CD4-positive, alpha-beta T cell (primary cell): Measurements from ENCODE around the gene B3GALNT2. TPM values are rescaled to one million over a fixed set of nuclear protein-coding genes. Genes with fewer than 3 reads are reported as not detected.
A peak's percentile ranks its signal among the peaks of the same experiment; 100 is the strongest.

ENCODE experiments used
- ATAC-seq: fragments of 200-7000 bp; cut with Tn5 transposase; one replicate; pipeline ENCODE4 v1.10.0; 2022; ENCODE audit warnings: mild to moderate bottlenecking; ENCODE audit not compliant: poor library complexity
- CTCF ChIA-PET: fragments of 350-600 bp; sonication (Branson Sonifier 250); formaldehyde crosslinking; loops from one replicate; lab custom pipeline; 2021; ENCODE audit warnings: antibody characterized with exemption, inconsistent platforms; lab: Charles Lee
- POLR2A ChIA-PET: fragments of 350-600 bp; sonication (Branson Sonifier 250); formaldehyde crosslinking; loops from one replicate; lab custom pipeline; 2021; ENCODE audit warnings: antibody characterized with exemption, inconsistent platforms; lab: Charles Lee
- DNase-seq, 14 experiments: peaks; one replicate each; pipeline ENCODE4 v3.0.0-alpha.2; 2013 to 2020; ENCODE audit warnings: mixed read lengths in 2 of 14
- H3K27ac ChIP-seq, 2 donors: one replicate each; pipeline versions ENCODE4 v1.5.1 to v1.7.0; 2013; ENCODE audit warnings: low read length in 2 of 2, low read depth in 1 of 2, mild to moderate bottlenecking in 1 of 2
- H3K27me3 ChIP-seq, 2 experiments: 1 replicate in 1 of 2; 2 replicates in 1 of 2; pipeline versions ENCODE4 v1.6.1 to v1.7.0; 2013; ENCODE audit warnings: low read length in 2 of 2, control low read depth in 1 of 2, mild to moderate bottlenecking in 1 of 2, moderate library complexity in 1 of 2; ENCODE audit not compliant: insufficient read depth in 2 of 2, control insufficient read depth in 1 of 2
- H3K36me3 ChIP-seq: one replicate; pipeline ENCODE4 v1.6.1; 2013; ENCODE audit warnings: low read length, control low read depth; ENCODE audit not compliant: insufficient read depth
- H3K4me1 ChIP-seq: one replicate; pipeline ENCODE4 v1.6.1; 2013; ENCODE audit warnings: low read length, control low read depth; ENCODE audit not compliant: insufficient read depth
- H3K4me3 ChIP-seq: one replicate; pipeline ENCODE4 v1.5.1; 2013; ENCODE audit warnings: mild to moderate bottlenecking, low read length, moderate library complexity
- H3K9me3 ChIP-seq, 2 experiments: 1 replicate in 1 of 2; 2 replicates in 1 of 2; pipeline versions ENCODE4 v1.6.1 to v1.7.0; 2013; ENCODE audit warnings: low read length in 2 of 2, mild to moderate bottlenecking in 2 of 2, control low read depth in 1 of 2, moderate library complexity in 1 of 2; ENCODE audit not compliant: control insufficient read depth in 1 of 2, insufficient read depth in 1 of 2
- H3K27ac Mint-ChIP-seq: one replicate; pipeline ENCODE4 v1.8.0; 2020; ENCODE audit warnings: mixed read lengths
- H3K27me3 Mint-ChIP-seq: one replicate; pipeline ENCODE4 v1.8.0; 2021; ENCODE audit warnings: mixed read lengths
- H3K36me3 Mint-ChIP-seq: one replicate; pipeline ENCODE4 v1.8.0; 2021; ENCODE audit warnings: low read depth, mixed read lengths
- H3K4me1 Mint-ChIP-seq: one replicate; pipeline ENCODE4 v1.8.0; 2021; ENCODE audit warnings: low read depth, mixed read lengths
- H3K4me3 Mint-ChIP-seq: one replicate; pipeline ENCODE4 v1.8.0; 2020; ENCODE audit warnings: mild to moderate bottlenecking, mixed read lengths
- H3K9me3 Mint-ChIP-seq: one replicate; pipeline ENCODE4 v1.8.0; 2020; ENCODE audit warnings: mixed read lengths
- intact Hi-C, 2 experiments: fragments of 100-400 bp; cut with DNase I in 1 of 2; cut with micrococcal nuclease in 1 of 2; formaldehyde crosslinking; loops; one replicate each; pipeline versions ENCODE4 v1.15.1 to v1.9.0; 2023 to 2025; cut with DNase I, micrococcal nuclease
- total RNA-seq, 174 experiments: library from RNA in 2 of 174; stranded (reverse) in 2 of 174; gene quantifications; one replicate each; pipeline ENCODE4 v1.2.3 and lab custom pipeline; 2021 to 2026
- TF ChIP-seq, protein P1 (sequence below): fragments of 200-600 bp; IDR thresholded peaks from one replicate; pipeline ENCODE4 v1.8.0; 2022; ENCODE audit warnings: antibody characterized with exemption, mild to moderate bottlenecking

The B3GALNT2 gene
- total RNA-seq, 2 experiments from 2014 or later: 4.0 to 5.4 TPM

- DNase-seq (no peak), ATAC-seq (no peak)
- Histone ChIP-seq H3K4me1 (peaks cover 12% of the 10 kb centered on the region), H3K4me3 (no peak overlapping the region), H3K27me3 (no peaks in the 10 kb centered on the region), H3K36me3 (peaks cover 7% of the 10 kb centered on the region), H3K27ac (no peak overlapping the region), H3K9me3 (no peaks in the 10 kb centered on the region)
- Mint-ChIP-seq H3K27me3 (no peaks in the 10 kb centered on the region), H3K4me3 (no peak overlapping the region), H3K36me3 (peaks cover 17% of the 10 kb centered on the region), H3K9me3 (no peaks in the 10 kb centered on the region), H3K4me1 (peaks cover 34% of the 10 kb centered on the region), H3K27ac (no peak overlapping the region)
- POLR2A ChIA-PET: no interaction called here
- intact Hi-C loops: no loop called here
- CTCF ChIA-PET: no interaction called here
- TF ChIP-seq, protein P1, sequence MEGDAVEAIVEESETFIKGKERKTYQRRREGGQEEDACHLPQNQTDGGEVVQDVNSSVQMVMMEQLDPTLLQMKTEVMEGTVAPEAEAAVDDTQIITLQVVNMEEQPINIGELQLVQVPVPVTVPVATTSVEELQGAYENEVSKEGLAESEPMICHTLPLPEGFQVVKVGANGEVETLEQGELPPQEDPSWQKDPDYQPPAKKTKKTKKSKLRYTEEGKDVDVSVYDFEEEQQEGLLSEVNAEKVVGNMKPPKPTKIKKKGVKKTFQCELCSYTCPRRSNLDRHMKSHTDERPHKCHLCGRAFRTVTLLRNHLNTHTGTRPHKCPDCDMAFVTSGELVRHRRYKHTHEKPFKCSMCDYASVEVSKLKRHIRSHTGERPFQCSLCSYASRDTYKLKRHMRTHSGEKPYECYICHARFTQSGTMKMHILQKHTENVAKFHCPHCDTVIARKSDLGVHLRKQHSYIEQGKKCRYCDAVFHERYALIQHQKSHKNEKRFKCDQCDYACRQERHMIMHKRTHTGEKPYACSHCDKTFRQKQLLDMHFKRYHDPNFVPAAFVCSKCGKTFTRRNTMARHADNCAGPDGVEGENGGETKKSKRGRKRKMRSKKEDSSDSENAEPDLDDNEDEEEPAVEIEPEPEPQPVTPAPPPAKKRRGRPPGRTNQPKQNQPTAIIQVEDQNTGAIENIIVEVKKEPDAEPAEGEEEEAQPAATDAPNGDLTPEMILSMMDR: no peak
Measured at GRCh38 chr1:235421751-235422150, 82.5 kb downstream of the B3GALNT2 start.

DNA sequence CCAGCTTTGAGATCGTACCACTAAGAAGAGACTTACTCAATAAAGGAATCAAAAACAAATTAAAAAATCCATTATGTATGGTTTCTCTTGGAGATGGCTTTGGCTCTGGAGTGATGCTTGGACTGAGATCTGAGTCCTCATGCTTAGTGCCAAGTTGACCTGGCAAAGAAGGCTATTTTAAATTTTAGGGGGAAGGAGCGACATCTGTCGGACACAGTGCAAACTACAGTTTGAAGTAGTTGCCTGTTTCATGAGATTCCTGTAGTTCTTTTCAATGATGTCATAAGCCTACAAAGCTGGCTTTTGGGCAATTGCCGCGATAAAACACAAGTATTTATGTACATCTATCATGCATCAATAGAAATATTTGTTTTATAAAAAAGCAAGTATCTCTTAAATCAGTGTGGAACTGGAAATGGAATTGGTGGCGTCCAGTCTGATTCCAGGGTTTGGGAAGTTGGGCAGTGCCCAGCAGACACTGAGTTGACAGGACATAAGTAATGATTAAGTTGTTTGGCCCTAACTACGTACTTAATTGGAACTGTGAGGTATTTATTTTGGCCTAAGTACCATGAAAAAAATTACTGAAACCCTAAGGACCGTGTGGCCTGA lies 87.1 kb downstream of the B3GALNT2 start:
- CTCF ChIA-PET: interaction anchor here (0.6 to 3.3 kb wide), 13 partner anchors 9 to 264 kb away, joined by 3 to 40 read pairs (median 3); partner anchors contain the start of gene RBM34
- Mint-ChIP-seq H3K36me3 (peaks cover 29% of the 10 kb centered on the region), H3K27ac (no peak overlapping the region)

GRCh38 chr1:235416662-235417049 lies 87.6 kb downstream of the B3GALNT2 start:
- Mint-ChIP-seq H3K9me3 (no peaks in the 10 kb centered on the region), H3K4me3 (no peak overlapping the region), H3K27me3 (no peaks in the 10 kb centered on the region), H3K36me3 (peaks cover 25% of the 10 kb centered on the region), H3K27ac (no peak overlapping the region), H3K4me1 (peaks cover 10% of the 10 kb centered on the region)
- Histone ChIP-seq H3K4me3 (no peak overlapping the region), H3K27me3 (no peaks in the 10 kb centered on the region), H3K9me3 (no peaks in the 10 kb centered on the region), H3K4me1 (no peaks in the 10 kb centered on the region), H3K36me3 (peaks cover 4% of the 10 kb centered on the region), H3K27ac (no peak overlapping the region)
- TF ChIP-seq, protein P1: no peak
- ChIA-PET CTCF (interaction anchor here (0.7 to 3.3 kb wide), 13 partner anchors 8 to 1213 kb away, joined by 3 to 40 read pairs (median 3); partner anchors contain the start of genes B3GALNT2 and RBM34), POLR2A (interaction anchor here (0.6 to 1.1 kb wide), 2 partner anchors 151 to 256 kb away, joined by 3 to 6 read pairs; partner anchors contain the start of gene RBM34)
- intact Hi-C loops: loop anchor here (1.0 to 5.0 kb wide), 6 partner anchors 94 to 929 kb away; no protein-coding TSS in a partner anchor
- no peak for DNase-seq
- ATAC-seq: no peak

More for the DNA sequence above, 87.1 kb downstream of the B3GALNT2 start:
- Histone ChIP-seq H3K4me1 (no peaks in the 10 kb centered on the region), H3K27me3 (no peaks in the 10 kb centered on the region), H3K27ac (no peak overlapping the region), H3K4me3 (no peak overlapping the region), H3K9me3 (no peaks in the 10 kb centered on the region), H3K36me3 (peaks cover 7% of the 10 kb centered on the region)
- H3K9me3 Mint-ChIP-seq: no peaks in the 10 kb centered on the region
- ATAC-seq (peak; percentile 67), DNase-seq (peak; percentile 18 to 79 (median 56))
- POLR2A ChIA-PET: interaction anchor here (1.1 kb wide), 1 partner anchor 257 kb away, joined by 6 read pairs; the partner anchor contains the start of gene RBM34
- TF ChIP-seq, protein P1: peak; percentile 95
- H3K27me3 Mint-ChIP-seq: no peaks in the 10 kb centered on the region
- no peak overlapping the region for H3K4me3 Mint-ChIP-seq
- H3K4me1 Mint-ChIP-seq: peaks cover 10% of the 10 kb centered on the region
- intact Hi-C loops: loop anchor here (1.0 to 5.0 kb wide), 6 partner anchors 95 to 930 kb away; no protein-coding TSS in a partner anchor
